H9 (cell line): ENCODE measurements around the gene SRP19. TPM values are rescaled to one million over a fixed set of nuclear protein-coding genes. Genes with fewer than 3 reads are reported as not detected.
A peak's percentile ranks its signal among the peaks of the same experiment; 100 is the strongest.

Experiments used
- DNase-seq: peaks from one replicate; pipeline ENCODE4 v3.0.0-alpha.2; 2017
- H2AFZ ChIP-seq: one replicate; pipeline ENCODE4 v1.6.1; 2013; ENCODE audit warnings: mild to moderate bottlenecking, low read length, control low read depth, moderate library complexity
- H2AK5ac ChIP-seq: 2 replicates; pipeline ENCODE4 v1.6.1; 2013; ENCODE audit warnings: low read length, control low read depth, mixed read lengths; ENCODE audit not compliant: insufficient read length
- H2BK120ac ChIP-seq: one replicate; pipeline ENCODE4 v1.6.1; 2013; ENCODE audit warnings: low read depth, mild to moderate bottlenecking, low read length, control low read depth, inconsistent platforms; ENCODE audit not compliant: poor library complexity, severe bottlenecking
- H2BK12ac ChIP-seq: 2 replicates; pipeline ENCODE4 v1.6.1; 2013; ENCODE audit warnings: low read length, control low read depth, mixed read lengths, low read depth; ENCODE audit not compliant: insufficient read length
- H2BK15ac ChIP-seq: 2 replicates; pipeline ENCODE4 v1.6.1; 2013; ENCODE audit warnings: low read depth, low read length, control low read depth
- H2BK20ac ChIP-seq: one replicate; pipeline ENCODE4 v1.6.1; 2013; ENCODE audit warnings: low read depth, mild to moderate bottlenecking, low read length, control low read depth, inconsistent platforms; ENCODE audit not compliant: poor library complexity, severe bottlenecking
- H2BK5ac ChIP-seq: 2 replicates; pipeline ENCODE4 v1.6.1; 2013; ENCODE audit warnings: low read length, control low read depth, mixed read lengths; ENCODE audit not compliant: insufficient read length
- H3K14ac ChIP-seq: 2 replicates; pipeline ENCODE4 v1.6.1; 2013; ENCODE audit warnings: low read length, control low read depth; ENCODE audit not compliant: insufficient read depth
- H3K18ac ChIP-seq: 2 replicates; pipeline ENCODE4 v1.6.1; 2013; ENCODE audit warnings: low read depth, mild to moderate bottlenecking, mixed read lengths, low read length, control low read depth; ENCODE audit not compliant: insufficient read length
- H3K23ac ChIP-seq: 2 replicates; pipeline ENCODE4 v1.6.1; 2013; ENCODE audit warnings: low read length, control low read depth, mixed read lengths, low read depth; ENCODE audit not compliant: insufficient read length
- H3K23me2 ChIP-seq: 2 replicates; pipeline ENCODE4 v1.6.1; 2013; ENCODE audit warnings: low read depth, mild to moderate bottlenecking, mixed read lengths, low read length, control low read depth; ENCODE audit not compliant: insufficient read length, poor library complexity, severe bottlenecking
- H3K27ac ChIP-seq: 2 replicates; pipeline ENCODE4 v1.5.1; 2013; ENCODE audit warnings: low read length, control low read depth, mixed read lengths, low read depth; ENCODE audit not compliant: insufficient read length
- H3K27me3 ChIP-seq: 2 replicates; pipeline ENCODE4 v1.6.1; 2013; ENCODE audit warnings: low read length, control low read depth, inconsistent platforms; ENCODE audit not compliant: insufficient read depth
- H3K4ac ChIP-seq: 2 replicates; pipeline ENCODE4 v1.6.1; 2013; ENCODE audit warnings: low read depth, mild to moderate bottlenecking, control low read depth, inconsistent platforms, low read length, moderate library complexity
- H3K4me1 ChIP-seq: 2 replicates; pipeline ENCODE4 v1.6.1; 2013; ENCODE audit warnings: low read length, control low read depth, inconsistent platforms; ENCODE audit not compliant: insufficient read depth
- H3K4me2 ChIP-seq: 2 replicates; pipeline ENCODE4 v1.6.1; 2013; ENCODE audit warnings: low read length, control low read depth, mixed read lengths; ENCODE audit not compliant: insufficient read length, insufficient read depth
- H3K56ac ChIP-seq: 2 replicates; pipeline ENCODE4 v1.6.1; 2013; ENCODE audit warnings: low read depth, mild to moderate bottlenecking, mixed read lengths, low read length, control low read depth; ENCODE audit not compliant: insufficient read length
- H3K79me1 ChIP-seq: 2 replicates; pipeline ENCODE4 v1.6.1; 2013; ENCODE audit warnings: low read depth, mild to moderate bottlenecking, moderate library complexity, low read length, control low read depth, inconsistent platforms; ENCODE audit not compliant: insufficient read depth, poor library complexity, severe bottlenecking
- H3K79me2 ChIP-seq: 2 replicates; pipeline ENCODE4 v1.6.1; 2013; ENCODE audit warnings: low read length, control low read depth, inconsistent platforms; ENCODE audit not compliant: insufficient read depth
- H3K9ac ChIP-seq: 2 replicates; pipeline ENCODE4 v1.6.1; 2013; ENCODE audit warnings: low read length, control low read depth, mixed read lengths; ENCODE audit not compliant: insufficient read length; ENCODE audit errors: extremely low read depth
- H3K9me3 ChIP-seq: one replicate; pipeline ENCODE4 v1.6.1; 2013; ENCODE audit warnings: low read depth, low read length, inconsistent platforms; ENCODE audit not compliant: control insufficient read depth
- H3T11ph ChIP-seq: one replicate; pipeline ENCODE4 v1.6.1; 2013; ENCODE audit warnings: mild to moderate bottlenecking, low read length, control low read depth, inconsistent platforms
- H4K20me1 ChIP-seq: one replicate; pipeline ENCODE4 v1.6.1; 2013; ENCODE audit not compliant: control insufficient read depth, insufficient read length, insufficient read depth
- H4K5ac ChIP-seq: 2 replicates; pipeline ENCODE4 v1.6.1; 2013; ENCODE audit warnings: low read depth, mild to moderate bottlenecking, mixed read lengths, low read length, control low read depth; ENCODE audit not compliant: insufficient read length
- H4K8ac ChIP-seq: replicated peaks from 2 replicates; pipeline ENCODE4 v1.6.1; 2013; ENCODE audit warnings: low read length, control low read depth, mixed read lengths, low read depth; ENCODE audit not compliant: insufficient read length
- H4K91ac ChIP-seq: 2 replicates; pipeline ENCODE4 v1.6.1; 2013; ENCODE audit warnings: low read depth, mild to moderate bottlenecking, moderate library complexity, mixed read lengths, low read length, control low read depth; ENCODE audit not compliant: insufficient read length
- H3K27ac Mint-ChIP-seq, 3 experiments: 2 replicates in 2 of 3; 3 replicates in 1 of 3; pipeline ENCODE4 v1.8.0; 2020 to 2021; ENCODE audit warnings: mixed read lengths in 3 of 3, mild to moderate bottlenecking in 1 of 3, moderate library complexity in 1 of 3
- H3K27me3 Mint-ChIP-seq: 2 replicates; pipeline ENCODE4 v1.8.0; 2021; ENCODE audit warnings: low read depth, mild to moderate bottlenecking, moderate library complexity, mixed read lengths
- H3K36me3 Mint-ChIP-seq, 3 experiments: 2 replicates in 2 of 3; 3 replicates in 1 of 3; pipeline ENCODE4 v1.8.0; 2020 to 2021; ENCODE audit warnings: low read depth in 3 of 3, mixed read lengths in 3 of 3; ENCODE audit not compliant: insufficient read depth in 1 of 3
- H3K4me1 Mint-ChIP-seq, 2 experiments: 2 replicates each; pipeline ENCODE4 v1.8.0; 2020; ENCODE audit warnings: mixed read lengths in 2 of 2
- H3K4me3 Mint-ChIP-seq, 2 experiments: 2 replicates in 1 of 2; 3 replicates in 1 of 2; pipeline ENCODE4 v1.8.0; 2020 to 2021; ENCODE audit warnings: mild to moderate bottlenecking in 2 of 2, mixed read lengths in 2 of 2, moderate library complexity in 1 of 2
- H3K9me3 Mint-ChIP-seq, 2 experiments: 2 replicates in 1 of 2; 3 replicates in 1 of 2; pipeline ENCODE4 v1.8.0; 2020; ENCODE audit warnings: mild to moderate bottlenecking in 2 of 2, mixed read lengths in 2 of 2, moderate library complexity in 1 of 2
- WGBS: extraction: QIAGEN DNeasy Blood & Tissue Kit; methylation state at CpG from one replicate; pipeline ENCODE4 v1.1.7; 2013; ENCODE audit warnings: missing lambda C conversion rate, low lambda C conversion rate, mixed read lengths; ENCODE audit not compliant: insufficient read length; ENCODE audit errors: extremely low coverage; 5-methylcytosine and 5-hydroxymethylcytosine counted together
- total RNA-seq: library from RNA; stranded (reverse); gene quantifications from 2 replicates; pipeline ENCODE4 v1.2.1, GENCODE V29; 2021
- TF ChIP-seq, protein P1 (sequence below): fragments of 200-600 bp; sonication (generic); conservative IDR thresholded peaks from 3 replicates; pipeline ENCODE4 v1.8.0; 2021; ENCODE audit warnings: antibody characterized with exemption, mild to moderate bottlenecking

SRP19 gene
- total RNA-seq, 1 experiment from 2014 or later: 78.9 TPM

DNA sequence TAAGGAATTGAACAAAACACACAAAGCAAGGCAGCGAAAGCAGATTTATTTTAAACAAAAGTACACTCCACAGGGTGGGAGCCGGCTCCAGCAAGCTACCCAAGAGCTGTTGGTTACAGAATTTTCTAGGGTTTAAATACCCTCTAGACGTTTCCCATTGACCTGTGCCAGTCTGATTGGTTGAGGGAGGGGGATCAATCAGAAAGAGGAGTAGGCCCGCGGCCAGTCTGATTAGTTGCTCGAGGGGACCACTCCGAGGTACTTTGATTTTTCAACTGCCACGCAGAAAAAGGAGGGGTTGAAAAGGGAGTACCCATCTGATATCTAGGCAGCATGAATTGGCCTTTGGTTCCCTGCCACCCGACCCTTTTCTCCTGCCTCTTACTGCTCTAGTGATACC is 998 bp downstream of the SRP19 start:
- TF ChIP-seq, protein P1, sequence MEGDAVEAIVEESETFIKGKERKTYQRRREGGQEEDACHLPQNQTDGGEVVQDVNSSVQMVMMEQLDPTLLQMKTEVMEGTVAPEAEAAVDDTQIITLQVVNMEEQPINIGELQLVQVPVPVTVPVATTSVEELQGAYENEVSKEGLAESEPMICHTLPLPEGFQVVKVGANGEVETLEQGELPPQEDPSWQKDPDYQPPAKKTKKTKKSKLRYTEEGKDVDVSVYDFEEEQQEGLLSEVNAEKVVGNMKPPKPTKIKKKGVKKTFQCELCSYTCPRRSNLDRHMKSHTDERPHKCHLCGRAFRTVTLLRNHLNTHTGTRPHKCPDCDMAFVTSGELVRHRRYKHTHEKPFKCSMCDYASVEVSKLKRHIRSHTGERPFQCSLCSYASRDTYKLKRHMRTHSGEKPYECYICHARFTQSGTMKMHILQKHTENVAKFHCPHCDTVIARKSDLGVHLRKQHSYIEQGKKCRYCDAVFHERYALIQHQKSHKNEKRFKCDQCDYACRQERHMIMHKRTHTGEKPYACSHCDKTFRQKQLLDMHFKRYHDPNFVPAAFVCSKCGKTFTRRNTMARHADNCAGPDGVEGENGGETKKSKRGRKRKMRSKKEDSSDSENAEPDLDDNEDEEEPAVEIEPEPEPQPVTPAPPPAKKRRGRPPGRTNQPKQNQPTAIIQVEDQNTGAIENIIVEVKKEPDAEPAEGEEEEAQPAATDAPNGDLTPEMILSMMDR: no peak
- Histone ChIP-seq H2BK20ac (no peak overlapping the region), H3K56ac (no peak overlapping the region), H2AK5ac (no peak overlapping the region), H3K9ac (peak overlapping the region; percentile 74), H2BK15ac (no peak overlapping the region), H4K91ac (no peak overlapping the region), H3K4me1 (no peaks in the 10 kb centered on the region), H4K8ac (no peak overlapping the region), H3K9me3 (no peaks in the 10 kb centered on the region), H3K4me2 (peak overlapping the region; percentile 60), H2BK5ac (no peak overlapping the region), H3K79me1 (peaks cover 3% of the 10 kb centered on the region), H3K23me2 (peaks cover 4% of the 10 kb centered on the region), H3K23ac (no peak overlapping the region), H2BK120ac (no peak overlapping the region), H3K27me3 (no peaks in the 10 kb centered on the region), H3T11ph (no peak overlapping the region), H3K14ac (no peak overlapping the region), H2AFZ (no peak overlapping the region), H4K20me1 (no peaks in the 10 kb centered on the region), H3K79me2 (peaks cover 17% of the 10 kb centered on the region; the same call in 1 of the 2 replicates), H4K5ac (no peak overlapping the region), H3K27ac (no peak overlapping the region), H2BK12ac (no peak overlapping the region), H3K4ac (no peak overlapping the region), H3K18ac (no peak overlapping the region)
- no CpG with 5 or more reads among the region's 9 CpGs for WGBS
- H3K4me3 Mint-ChIP-seq: peak overlapping the region; percentile 95 to 97
- peaks cover 29 to 50% (median 31%) of the 10 kb centered on the region in 3 experiments for H3K36me3 Mint-ChIP-seq
- peak overlapping the region in 1 of 3 experiments; percentile 99; a peak in 2 of 7 replicates for H3K27ac Mint-ChIP-seq
- peaks cover 13 to 19% of the 10 kb centered on the region in 2 experiments for H3K4me1 Mint-ChIP-seq
- DNase-seq: no peak
- H3K9me3 Mint-ChIP-seq: peaks cover 0 to 4% of the 10 kb centered on the region in 2 experiments; a peak in 2 of 5 replicates
- H3K27me3 Mint-ChIP-seq: peaks cover 23% of the 10 kb centered on the region
